Muscle layer of duodenum (tissue), 2 donors: ENCODE results near the gene C1orf174.

Experiments used
- H3K27ac ChIP-seq: one replicate; pipeline ENCODE4 v1.7.0; 2013; ENCODE audit warnings: mild to moderate bottlenecking, low read length
- H3K27me3 ChIP-seq: one replicate; pipeline ENCODE4 v1.7.0; 2013; ENCODE audit warnings: low read depth, mild to moderate bottlenecking, control low read depth, low read length
- H3K36me3 ChIP-seq, 2 donors: one replicate each; pipeline ENCODE4 v1.7.0; 2013; ENCODE audit warnings: low read length in 2 of 2, control low read depth in 1 of 2, mild to moderate bottlenecking in 1 of 2; ENCODE audit not compliant: insufficient read depth in 2 of 2, control insufficient read depth in 1 of 2
- H3K4me1 ChIP-seq, 2 donors: one replicate each; pipeline ENCODE4 v1.7.0; 2013; ENCODE audit warnings: low read length in 2 of 2, mild to moderate bottlenecking in 2 of 2, control low read depth in 1 of 2, moderate library complexity in 1 of 2; ENCODE audit not compliant: insufficient read depth in 2 of 2, control insufficient read depth in 1 of 2
- H3K4me3 ChIP-seq, 2 donors: one replicate each; pipeline ENCODE4 v1.7.0; 2013; ENCODE audit warnings: low read length in 2 of 2, low read depth in 1 of 2, mild to moderate bottlenecking in 1 of 2
- H3K9me3 ChIP-seq, 2 donors: one replicate each; pipeline ENCODE4 v1.7.0; 2013; ENCODE audit warnings: low read length in 2 of 2, control low read depth in 1 of 2, mild to moderate bottlenecking in 1 of 2; ENCODE audit not compliant: control insufficient read depth in 1 of 2
- donor health status: healthy.

The C1orf174 gene

GRCh38 chr1:3900150-3900968 is at the start of gene C1orf174:
TSS of gene C1orf174 (minus strand) at chr1:3900272. CDS start at chr1:3900186, 86 bp downstream.
- H3K27ac ChIP-seq: peak within 1 kb of the TSS; percentile 93
- H3K4me1 ChIP-seq: peaks cover 0 to 13% of the 10 kb centered on the region in 2 donors
- H3K4me3 ChIP-seq: peak within 1 kb of the TSS; percentile 77 to 95
- no peaks in the 10 kb centered on the region for H3K36me3 ChIP-seq
- H3K9me3 ChIP-seq: peaks cover 0 to 7% of the 10 kb centered on the region in 2 donors
- no peaks in the 10 kb centered on the region for H3K27me3 ChIP-seq

- no peaks in the 10 kb centered on the region for H3K4me1 ChIP-seq
- H3K27ac ChIP-seq: no peak overlapping the region
These were observed 48.3 kb upstream of the C1orf174 start for GRCh38 chr1:3948344-3948743.

GRCh38 chr1:3945916-3946840 is 46.1 kb upstream of the C1orf174 start:
- H3K4me1 ChIP-seq: no peaks in the 10 kb centered on the region
- peaks cover 7% of the 10 kb centered on the region for H3K27me3 ChIP-seq
- H3K4me3 ChIP-seq: no peak overlapping the region
- H3K36me3 ChIP-seq: no peaks in the 10 kb centered on the region
- no peaks in the 10 kb centered on the region for H3K9me3 ChIP-seq
- H3K27ac ChIP-seq: no peak overlapping the region

More at GRCh38 chr1:3948344-3948743, 48.3 kb upstream of the C1orf174 start:
- no peaks in the 10 kb centered on the region for H3K9me3 ChIP-seq
- no peak overlapping the region for H3K4me3 ChIP-seq
- peaks cover 7% of the 10 kb centered on the region for H3K27me3 ChIP-seq
- no peaks in the 10 kb centered on the region for H3K36me3 ChIP-seq

- no peak overlapping the region for H3K4me3 ChIP-seq
- H3K4me1 ChIP-seq: no peaks in the 10 kb centered on the region
- H3K27ac ChIP-seq: no peak overlapping the region
- no peaks in the 10 kb centered on the region for H3K9me3 ChIP-seq
- H3K27me3 ChIP-seq: peaks cover 9% of the 10 kb centered on the region
- H3K36me3 ChIP-seq: no peaks in the 10 kb centered on the region
These were observed 45.1 kb upstream of the C1orf174 start for GRCh38 chr1:3945222-3945621.

GRCh38 chr1:3944578-3945125 is 44.6 kb upstream of the C1orf174 start:
- H3K36me3 ChIP-seq: no peaks in the 10 kb centered on the region
- H3K9me3 ChIP-seq: no peaks in the 10 kb centered on the region
- H3K27ac ChIP-seq: no peak overlapping the region
- no peak overlapping the region for H3K4me3 ChIP-seq
- H3K27me3 ChIP-seq: peaks cover 4% of the 10 kb centered on the region
- no peaks in the 10 kb centered on the region for H3K4me1 ChIP-seq

GRCh38 chr1:3943806-3944577 is 43.9 kb upstream of the C1orf174 start:
- no peaks in the 10 kb centered on the region for H3K9me3 ChIP-seq
- peaks cover 3% of the 10 kb centered on the region for H3K27me3 ChIP-seq
- no peak overlapping the region for H3K27ac ChIP-seq
- H3K4me1 ChIP-seq: no peaks in the 10 kb centered on the region
- no peaks in the 10 kb centered on the region for H3K36me3 ChIP-seq
- no peak overlapping the region for H3K4me3 ChIP-seq

- H3K27ac ChIP-seq: no peak overlapping the region
- H3K4me3 ChIP-seq: no peak overlapping the region
- peaks cover 3% of the 10 kb centered on the region for H3K27me3 ChIP-seq
- peaks cover 0 to 3% of the 10 kb centered on the region in 2 donors for H3K9me3 ChIP-seq
- no peaks in the 10 kb centered on the region for H3K4me1 ChIP-seq
- H3K36me3 ChIP-seq: no peaks in the 10 kb centered on the region
These were observed 43.0 kb upstream of the C1orf174 start for GRCh38 chr1:3943123-3943431.

- Histone ChIP-seq H3K9me3 (peaks cover 0 to 4% of the 10 kb centered on the region in 2 donors), H3K27me3 (peaks cover 3% of the 10 kb centered on the region), H3K4me3 (no peak overlapping the region), H3K36me3 (no peaks in the 10 kb centered on the region), H3K27ac (no peak overlapping the region), H3K4me1 (no peaks in the 10 kb centered on the region)
These were observed 42.5 kb upstream of the C1orf174 start for GRCh38 chr1:3942416-3943122.

GRCh38 chr1:3940754-3941345 is 40.8 kb upstream of the C1orf174 start:
- Histone ChIP-seq H3K9me3 (peaks cover 0 to 8% of the 10 kb centered on the region in 2 donors), H3K36me3 (no peaks in the 10 kb centered on the region), H3K27ac (no peak overlapping the region), H3K4me3 (no peak overlapping the region), H3K4me1 (no peaks in the 10 kb centered on the region), H3K27me3 (peaks cover 3% of the 10 kb centered on the region)

GRCh38 chr1:3940081-3940753 is 40.1 kb upstream of the C1orf174 start:
- Histone ChIP-seq H3K4me3 (no peak overlapping the region), H3K4me1 (no peaks in the 10 kb centered on the region), H3K27ac (no peak overlapping the region), H3K36me3 (no peaks in the 10 kb centered on the region), H3K27me3 (peaks cover 3% of the 10 kb centered on the region), H3K9me3 (peaks cover 0 to 8% of the 10 kb centered on the region in 2 donors)
